IPS DF 4.7 (cell line): ENCODE measurements around the gene PKP2.

Experiments
- DNase-seq: peaks from one replicate; pipeline ENCODE4 v3.0.0-alpha.2; 2013; ENCODE audit warnings: low spot score; ENCODE audit errors: extremely low read depth

The PKP2 gene

GRCh38 chr12:32755654-32756475 is 140.7 kb downstream of the PKP2 start, which contains the start of gene YARS2:
Gene YARS2 (minus strand): TSS chr12:32755897. CDS start chr12:32755874, 23 bp downstream.
- peak; percentile 100 for DNase-seq

GRCh38 chr12:32755051-32755653 is 141.4 kb downstream of the PKP2 start:
- DNase-seq = peak; percentile 66

GRCh38 chr12:32754111-32754510 is 142.5 kb downstream of the PKP2 start:
- no peak for DNase-seq

DNA sequence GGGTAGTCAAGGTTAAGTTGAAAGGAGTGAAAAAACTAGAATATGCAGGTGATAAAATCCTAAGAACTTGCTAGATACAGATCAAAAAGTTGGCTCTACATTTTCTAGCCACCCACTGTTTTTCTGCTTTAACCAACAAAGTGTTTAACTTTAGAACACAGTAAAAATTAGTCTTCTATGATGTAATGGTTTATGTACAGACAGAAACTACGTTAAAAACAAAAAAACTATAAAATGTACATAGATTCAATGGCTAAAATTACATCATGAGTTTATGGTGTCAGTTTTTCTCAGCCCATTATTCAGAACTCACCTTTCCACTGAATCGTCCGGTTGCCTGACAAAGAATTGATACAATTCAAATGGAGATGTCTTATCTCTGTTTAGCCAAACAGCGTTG is 143.0 kb downstream of the PKP2 start:
- no peak for DNase-seq

GRCh38 chr12:32743264-32743663 is 153.3 kb downstream of the PKP2 start:
- no peak for DNase-seq

DNA sequence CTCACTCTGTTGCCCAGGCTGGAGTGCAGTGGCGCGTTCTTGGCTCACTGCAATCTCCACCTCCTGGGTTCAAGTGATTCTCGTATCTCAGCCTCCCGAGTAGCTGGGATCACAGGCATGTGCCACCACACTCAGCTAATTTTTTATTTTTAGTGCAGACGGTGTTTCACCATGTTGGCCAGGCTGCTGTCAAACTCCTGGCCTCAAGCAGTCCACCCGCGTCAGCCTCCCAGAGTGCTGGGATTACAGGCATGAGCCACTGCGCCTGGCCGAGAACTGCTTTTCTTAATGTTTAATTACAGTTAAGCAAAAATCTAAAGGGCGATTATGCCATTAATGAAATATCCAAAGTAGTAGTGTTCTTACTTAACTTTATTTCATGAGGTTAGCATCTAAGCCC is 154.4 kb downstream of the PKP2 start:
- no peak for DNase-seq
